ENCODE data around the gene ETS1. TPM values are rescaled to one million over a fixed set of nuclear protein-coding genes. Genes with fewer than 3 reads are reported as not detected.

The ETS1 gene
- total and polyA plus RNA-seq, 2 experiments from 2014 or later, result 1.7 to 10.2 TPM

GRCh38 chr11:128629516-128630106 is 42.3 kb upstream of the ETS1 start:
- H3K36me3 ChIP-seq, result no peaks in the 10 kb centered on the region
- H3K4me1 ChIP-seq (ENCODE audit: low read depth), result peaks cover 13% of the 10 kb centered on the region
- H3K27me3 ChIP-seq, result peaks cover 27% of the 10 kb centered on the region
- DNase-seq (ENCODE audit: low read depth in 1 of 2, low spot score in 1 of 2), result no peak
- H3K4me3 ChIP-seq, result no peak overlapping the region
- no peak overlapping the region for H3K27ac ChIP-seq
- TF ChIP-seq CTCF (IDR thresholded peaks at IDR 0.05; ENCODE audit: low read depth, low read length), result no peak
- no peaks in the 10 kb centered on the region for H3K9me3 ChIP-seq (ENCODE audit: low read depth)

GRCh38 chr11:128628686-128629085 is 41.3 kb upstream of the ETS1 start:
- peaks cover 13% of the 10 kb centered on the region for H3K4me1 ChIP-seq (ENCODE audit: low read depth)
- H3K9me3 ChIP-seq (ENCODE audit: low read depth), result no peaks in the 10 kb centered on the region
- H3K27ac ChIP-seq, result no peak overlapping the region
- peaks cover 18% of the 10 kb centered on the region for H3K27me3 ChIP-seq
- DNase-seq (ENCODE audit: low read depth in 1 of 2, low spot score in 1 of 2), result no peak
- H3K4me3 ChIP-seq, result no peak overlapping the region
- H3K36me3 ChIP-seq, result no peaks in the 10 kb centered on the region
- no peak for TF ChIP-seq CTCF (IDR thresholded peaks at IDR 0.05; ENCODE audit: low read depth, low read length)

GRCh38 chr11:128628325-128628673 is 40.9 kb upstream of the ETS1 start:
- Histone ChIP-seq H3K36me3 (no peaks in the 10 kb centered on the region), H3K27ac (no peak overlapping the region), H3K27me3 (peaks cover 14% of the 10 kb centered on the region), H3K9me3 (ENCODE audit: low read depth) (no peaks in the 10 kb centered on the region), H3K4me1 (ENCODE audit: low read depth) (peaks cover 13% of the 10 kb centered on the region), H3K4me3 (no peak overlapping the region)
- TF ChIP-seq CTCF (IDR thresholded peaks at IDR 0.05; ENCODE audit: low read depth, low read length), result no peak
- no peak for DNase-seq (ENCODE audit: low read depth in 1 of 2, low spot score in 1 of 2)

- H3K36me3 ChIP-seq, result no peaks in the 10 kb centered on the region
- no peak overlapping the region for H3K27ac ChIP-seq
- peaks cover 9% of the 10 kb centered on the region for H3K27me3 ChIP-seq
- H3K4me3 ChIP-seq, result no peak overlapping the region
- no peaks in the 10 kb centered on the region for H3K9me3 ChIP-seq (ENCODE audit: low read depth)
- peaks cover 13% of the 10 kb centered on the region for H3K4me1 ChIP-seq (ENCODE audit: low read depth)
- no peak for TF ChIP-seq CTCF (IDR thresholded peaks at IDR 0.05; ENCODE audit: low read depth, low read length)
- DNase-seq (ENCODE audit: low read depth in 1 of 2, low spot score in 1 of 2), result no peak
Observed at GRCh38 chr11:128627666-128628324, 40.4 kb upstream of the ETS1 start.

GRCh38 chr11:128626913-128627665 is 39.7 kb upstream of the ETS1 start:
- TF ChIP-seq CTCF (IDR thresholded peaks at IDR 0.05; ENCODE audit: low read depth, low read length), result no peak
- Histone ChIP-seq H3K4me3 (no peak overlapping the region), H3K36me3 (no peaks in the 10 kb centered on the region), H3K4me1 (ENCODE audit: low read depth) (peaks cover 13% of the 10 kb centered on the region), H3K9me3 (ENCODE audit: low read depth) (no peaks in the 10 kb centered on the region), H3K27me3 (peaks cover 10% of the 10 kb centered on the region), H3K27ac (no peak overlapping the region)
- DNase-seq (ENCODE audit: low read depth in 1 of 2, low spot score in 1 of 2), result no peak
